PC-3 (cell line): ENCODE measurements around the gene STXBP5. TPM values are rescaled to one million over a fixed set of nuclear protein-coding genes. Genes with fewer than 3 reads are reported as not detected.

Experiments used
- ATAC-seq: fragments of 200-7000 bp; cut with Tn5 transposase; 2 replicates; pipeline ENCODE4 v1.9.1; 2020; ENCODE audit warnings: mild to moderate bottlenecking, moderate library complexity
- BruUV-seq: library from RNA; stranded (reverse); fragments of 400-500 nt; replicated peaks from 2 replicates; lab custom pipeline; 2021; lab: Mats Ljungman, UMichigan
- CTCF ChIA-PET: fragments of 300-600 bp; sonication (Branson Sonifier 250); formaldehyde crosslinking; loops from one replicate; lab custom pipeline; 2022; ENCODE audit warnings: antibody characterized with exemption; lab: Charles Lee
- POLR2A ChIA-PET: fragments of 300-600 bp; sonication (Branson Sonifier 250); formaldehyde crosslinking; loops from one replicate; lab custom pipeline; 2022; ENCODE audit warnings: antibody characterized with exemption; ENCODE audit not compliant: unreplicated experiment; lab: Charles Lee
- DNase-seq: peaks from one replicate; pipeline ENCODE4 v3.0.0-alpha.2; 2015
- H2AFZ ChIP-seq: fragments of 300-600 bp; sonication (generic); 2 replicates; pipeline ENCODE4 v1.6.0; 2016; ENCODE audit warnings: antibody characterized with exemption, low read length
- H3F3A ChIP-seq: fragments of 300-600 bp; sonication (generic); one replicate; pipeline ENCODE4 v1.6.0; 2017; ENCODE audit warnings: antibody characterized with exemption, low read length, control low read depth, mild to moderate bottlenecking; ENCODE audit not compliant: unreplicated experiment
- H3K27ac ChIP-seq: fragments of 300-600 bp; sonication (generic); 2 replicates; pipeline ENCODE4 v1.5.1; 2016; ENCODE audit warnings: mild to moderate bottlenecking, low read length
- H3K27me3 ChIP-seq: fragments of 300-600 bp; sonication (generic); 2 replicates; pipeline ENCODE4 v1.6.1; 2016; ENCODE audit warnings: low read length, mixed read lengths
- H3K36me3 ChIP-seq: fragments of 300-600 bp; sonication (generic); 2 replicates; pipeline ENCODE4 v1.6.1; 2016; ENCODE audit warnings: low read depth, mixed run types, low read length, mixed read lengths
- H3K4me1 ChIP-seq: fragments of 300-600 bp; sonication (generic); 2 replicates; pipeline ENCODE4 v1.5.1; 2016; ENCODE audit warnings: low read length; ENCODE audit not compliant: insufficient read depth
- H3K4me2 ChIP-seq: fragments of 300-600 bp; sonication (generic); 2 replicates; pipeline ENCODE4 v1.6.0; 2016; ENCODE audit warnings: low read length
- H3K4me3 ChIP-seq: fragments of 300-600 bp; sonication (generic); 2 replicates; pipeline ENCODE4 v1.5.1; 2016; ENCODE audit warnings: mild to moderate bottlenecking, low read length, mixed read lengths
- H3K79me2 ChIP-seq: fragments of 300-600 bp; sonication (generic); 2 replicates; pipeline ENCODE4 v1.6.1; 2017; ENCODE audit warnings: low read length, mixed read lengths
- H3K9ac ChIP-seq: fragments of 300-600 bp; sonication (generic); 2 replicates; pipeline ENCODE4 v1.6.0; 2016; ENCODE audit warnings: mild to moderate bottlenecking, low read length
- H3K9me2 ChIP-seq: fragments of 300-600 bp; sonication (generic); replicated peaks from 2 replicates; pipeline ENCODE4 v1.6.1; 2016; ENCODE audit warnings: mixed run types, low read length, mixed read lengths
- H3K9me3 ChIP-seq: fragments of 300-600 bp; sonication (generic); 2 replicates; pipeline ENCODE4 v1.6.1; 2016; ENCODE audit warnings: low read length, mixed read lengths
- H4K20me1 ChIP-seq: fragments of 300-600 bp; sonication (generic); 2 replicates; pipeline ENCODE4 v1.6.1; 2016; ENCODE audit warnings: low read length, mixed read lengths
- CTCF ChIP-seq: fragments of 300-600 bp; sonication (generic); conservative IDR thresholded peaks from 2 replicates; pipeline ENCODE4 v1.5.1; 2017; ENCODE audit warnings: antibody characterized with exemption, low read depth, mild to moderate bottlenecking, low read length
- EZH2 ChIP-seq: fragments of 300-600 bp; sonication (generic); IDR thresholded peaks from one replicate; pipeline ENCODE4 v1.6.1; 2017; ENCODE audit warnings: antibody characterized with exemption, mild to moderate bottlenecking, low read length; ENCODE audit not compliant: unreplicated experiment
- EZH2phosphoT487 ChIP-seq: fragments of 300-600 bp; sonication (generic); IDR thresholded peaks from 2 replicates; pipeline ENCODE4 v1.6.1; 2018; ENCODE audit warnings: mild to moderate bottlenecking, antibody characterized with exemption, low read length, borderline replicate concordance
- intact Hi-C: fragments of 100-400 bp; cut with micrococcal nuclease; formaldehyde crosslinking; loops from 2 replicates; pipeline ENCODE4 v1.9.0; 2023
- total RNA-seq: library from RNA; depleted of rRNA; stranded (reverse); fragments of >200 nt; gene quantifications from 2 replicates; pipeline ENCODE4 v1.2.3, GENCODE V29; 2014

The STXBP5 gene
- total RNA-seq, 1 experiment from 2014 or later: 12.9 TPM

GRCh38 chr6:147170269-147170668, 33.9 kb upstream of the STXBP5 start:
- ChIA-PET CTCF (no interaction called here), POLR2A (interaction anchor here (0.6 kb wide), 1 partner anchor 127 kb away, joined by 3 read pairs; no protein-coding TSS in a partner anchor)
- peak; percentile 63 for DNase-seq
- no peaks in the 10 kb centered on the region for H3K27me3 ChIP-seq
- peak overlapping the region; percentile 34 for H3K27ac ChIP-seq
- no peak for ATAC-seq
- TF ChIP-seq EZH2phosphoT487 (no peak), CTCF (no peak)
- no peaks in the 10 kb centered on the region for H4K20me1 ChIP-seq
- H3F3A ChIP-seq: no peaks in the 10 kb centered on the region
- H3K36me3 ChIP-seq: no peaks in the 10 kb centered on the region
- peak overlapping the region; percentile 12; the same call in 1 of the 2 replicates for H3K4me2 ChIP-seq
- no peaks in the 10 kb centered on the region for H3K79me2 ChIP-seq
- intact Hi-C loops: no loop called here
- H3K9me3 ChIP-seq: no peaks in the 10 kb centered on the region
- H3K4me1 ChIP-seq: peaks cover 37% of the 10 kb centered on the region
- no peak overlapping the region for H2AFZ ChIP-seq
- no peak overlapping the region for H3K9ac ChIP-seq
- H3K9me2 ChIP-seq: no peaks in the 10 kb centered on the region
- no peak overlapping the region for H3K4me3 ChIP-seq
- BruUV-seq: no TSS peak

GRCh38 chr6:147173140-147173539, 31.1 kb upstream of the STXBP5 start:
- Histone ChIP-seq H3K4me2 (peak overlapping the region; percentile 3; the same call in 1 of the 2 replicates), H3K4me1 (peaks cover 23% of the 10 kb centered on the region), H3F3A (no peaks in the 10 kb centered on the region), H3K27me3 (no peaks in the 10 kb centered on the region), H3K27ac (peak overlapping the region; percentile 51), H3K36me3 (no peaks in the 10 kb centered on the region), H3K9me3 (no peaks in the 10 kb centered on the region), H3K4me3 (no peak overlapping the region), H2AFZ (no peak overlapping the region), H3K9ac (no peak overlapping the region), H3K79me2 (no peaks in the 10 kb centered on the region), H3K9me2 (no peaks in the 10 kb centered on the region), H4K20me1 (no peaks in the 10 kb centered on the region)
- DNase-seq (peak; percentile 37), ATAC-seq (peak; percentile 97)
- CTCF ChIA-PET: no interaction called here
- no peak for TF ChIP-seq CTCF
- no peak for TF ChIP-seq EZH2
- TF ChIP-seq EZH2phosphoT487: no peak
- POLR2A ChIA-PET: no interaction called here
- intact Hi-C loops: loop anchor here (2.0 kb wide), 1 partner anchor 30 kb away; no protein-coding TSS in a partner anchor
- no TSS peak for BruUV-seq

DNA sequence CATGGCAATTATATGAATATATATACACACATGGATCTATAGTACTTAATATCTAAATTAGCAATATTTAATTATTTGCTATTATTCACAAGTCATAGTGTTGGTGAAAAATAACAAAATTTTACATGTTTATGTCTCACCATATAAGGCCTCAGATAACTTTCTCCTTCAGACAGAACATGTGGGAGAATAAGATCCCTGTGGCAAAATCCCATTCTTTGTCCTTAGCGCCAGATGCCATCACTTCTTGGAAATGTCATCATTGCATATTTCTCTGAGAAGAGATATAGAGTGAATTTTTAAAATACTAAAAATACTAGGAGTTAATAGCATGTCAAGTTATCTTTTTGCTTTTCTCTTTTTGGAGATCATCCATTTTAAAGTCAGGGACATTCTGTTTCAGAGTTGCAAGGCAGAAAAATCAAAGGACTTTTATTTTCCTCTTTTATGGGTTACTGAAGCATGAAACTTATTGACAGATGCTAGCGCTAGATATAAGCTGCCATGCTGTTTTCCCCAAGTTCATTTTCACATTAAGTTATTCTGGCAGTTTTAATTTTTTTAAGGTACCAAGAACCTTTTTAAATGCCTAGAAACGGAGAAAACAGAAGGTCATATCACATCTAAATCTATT, 30.4 kb upstream of the STXBP5 start:
- H2AFZ ChIP-seq: no peak overlapping the region
- H3K9me3 ChIP-seq: no peaks in the 10 kb centered on the region
- DNase-seq: no peak
- intact Hi-C loops: loop anchor here (2.0 kb wide), 1 partner anchor 29 kb away; no protein-coding TSS in a partner anchor
- BruUV-seq: no TSS peak
- CTCF ChIA-PET: no interaction called here
- no peaks in the 10 kb centered on the region for H3K27me3 ChIP-seq
- peaks cover 23% of the 10 kb centered on the region for H3K4me1 ChIP-seq
- POLR2A ChIA-PET: no interaction called here
- H3K79me2 ChIP-seq: no peaks in the 10 kb centered on the region
- no peaks in the 10 kb centered on the region for H3K9me2 ChIP-seq
- no peak overlapping the region for H3K4me2 ChIP-seq
- TF ChIP-seq EZH2phosphoT487 (no peak), EZH2 (no peak), CTCF (no peak)
- no peaks in the 10 kb centered on the region for H3F3A ChIP-seq
- H3K27ac ChIP-seq: peak overlapping the region; percentile 27
- H3K36me3 ChIP-seq: no peaks in the 10 kb centered on the region
- ATAC-seq: no peak
- no peaks in the 10 kb centered on the region for H4K20me1 ChIP-seq
- no peak overlapping the region for H3K4me3 ChIP-seq
- H3K9ac ChIP-seq: no peak overlapping the region
